Thoracic aorta (tissue), 2 donors: ENCODE measurements around the gene USP17L24. TPM values are rescaled to one million over a fixed set of nuclear protein-coding genes. Genes with fewer than 3 reads are reported as not detected.
"Not testable (repeated sequence)": the region's sequence is repeated elsewhere in the genome, so short reads cannot be mapped to it uniquely, and the experiment has no call there.

Experiments
- ATAC-seq: fragments of 150-250 bp; one replicate; pipeline ENCODE4 v1.8.0; 2017; ENCODE audit warnings: low read depth; ENCODE audit not compliant: insufficient number of reproducible peaks, low FRiP score
- DNase-seq: peaks from one replicate; pipeline ENCODE4 v3.0.0-alpha.2; 2020; ENCODE audit warnings: low spot score
- H3K27ac ChIP-seq, 2 donors: fragments of 200-600 bp; sonication (generic); 1 replicate in 1 of 2; 2 replicates in 1 of 2; pipeline ENCODE4 v1.5.1; 2016; ENCODE audit warnings: mild to moderate bottlenecking in 2 of 2, moderate library complexity in 2 of 2
- H3K27me3 ChIP-seq: fragments of 200-600 bp; sonication (generic); replicated peaks from 2 replicates; pipeline ENCODE4 v1.6.0; 2016; ENCODE audit warnings: mild to moderate bottlenecking; ENCODE audit not compliant: insufficient read depth
- H3K36me3 ChIP-seq: fragments of 200-600 bp; sonication (generic); one replicate; pipeline ENCODE4 v1.5.1; 2016
- H3K4me1 ChIP-seq, 2 donors: fragments of 200-600 bp; sonication (generic); 1 replicate in 1 of 2; 2 replicates in 1 of 2; pipeline versions ENCODE4 v1.5.1 to v1.6.0; 2016; ENCODE audit warnings: low read depth in 2 of 2, mild to moderate bottlenecking in 1 of 2; ENCODE audit not compliant: control insufficient read depth in 1 of 2
- H3K4me3 ChIP-seq: fragments of 200-600 bp; sonication (generic); 2 replicates; pipeline ENCODE4 v1.5.1; 2016; ENCODE audit warnings: mild to moderate bottlenecking
- H3K9me3 ChIP-seq: fragments of 200-600 bp; sonication (generic); 2 replicates; pipeline ENCODE4 v1.5.1; 2016
- total RNA-seq, 2 donors: library from RNA; depleted of rRNA; stranded (reverse); fragments of >200 nt; gene quantifications; one replicate each; pipeline versions ENCODE4 v1.1.0 to v1.2.3, GENCODE V29; 2016

The USP17L24 gene, protein sequence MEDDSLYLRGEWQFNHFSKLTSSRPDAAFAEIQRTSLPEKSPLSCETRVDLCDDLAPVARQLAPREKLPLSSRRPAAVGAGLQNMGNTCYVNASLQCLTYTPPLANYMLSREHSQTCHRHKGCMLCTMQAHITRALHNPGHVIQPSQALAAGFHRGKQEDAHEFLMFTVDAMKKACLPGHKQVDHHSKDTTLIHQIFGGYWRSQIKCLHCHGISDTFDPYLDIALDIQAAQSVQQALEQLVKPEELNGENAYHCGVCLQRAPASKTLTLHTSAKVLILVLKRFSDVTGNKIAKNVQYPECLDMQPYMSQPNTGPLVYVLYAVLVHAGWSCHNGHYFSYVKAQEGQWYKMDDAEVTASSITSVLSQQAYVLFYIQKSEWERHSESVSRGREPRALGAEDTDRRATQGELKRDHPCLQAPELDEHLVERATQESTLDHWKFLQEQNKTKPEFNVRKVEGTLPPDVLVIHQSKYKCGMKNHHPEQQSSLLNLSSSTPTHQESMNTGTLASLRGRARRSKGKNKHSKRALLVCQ
- not detected for total RNA-seq

DNA sequence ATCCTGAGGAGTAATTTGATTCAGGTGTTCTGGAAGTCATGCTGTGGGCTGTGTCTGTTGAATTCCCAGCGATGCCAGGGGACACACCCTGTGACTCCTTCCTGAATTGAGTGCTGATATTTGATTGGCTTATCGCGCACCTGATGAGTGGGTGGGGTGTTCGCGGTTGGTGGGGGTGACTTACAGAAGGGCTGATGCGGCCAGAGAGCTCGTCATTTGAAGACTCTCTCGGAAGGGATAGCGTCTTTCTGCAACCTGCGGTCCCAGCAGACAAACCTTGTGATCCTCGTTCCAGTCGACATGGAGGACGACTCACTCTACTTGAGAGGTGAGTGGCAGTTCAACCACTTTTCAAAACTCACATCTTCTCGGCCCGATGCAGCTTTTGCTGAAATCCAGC lies at the start of gene USP17L24:
TSS of gene USP17L24 (plus strand) at position 301 of the 400 bp plus-strand sequence. CDS start at position 301, 0 bp downstream.
- H3K4me3 ChIP-seq, H3K36me3 ChIP-seq, H3K27me3 ChIP-seq, H3K27ac ChIP-seq, H3K9me3 ChIP-seq, DNase-seq, ATAC-seq, H3K4me1 ChIP-seq: not testable (repeated sequence)

DNA sequence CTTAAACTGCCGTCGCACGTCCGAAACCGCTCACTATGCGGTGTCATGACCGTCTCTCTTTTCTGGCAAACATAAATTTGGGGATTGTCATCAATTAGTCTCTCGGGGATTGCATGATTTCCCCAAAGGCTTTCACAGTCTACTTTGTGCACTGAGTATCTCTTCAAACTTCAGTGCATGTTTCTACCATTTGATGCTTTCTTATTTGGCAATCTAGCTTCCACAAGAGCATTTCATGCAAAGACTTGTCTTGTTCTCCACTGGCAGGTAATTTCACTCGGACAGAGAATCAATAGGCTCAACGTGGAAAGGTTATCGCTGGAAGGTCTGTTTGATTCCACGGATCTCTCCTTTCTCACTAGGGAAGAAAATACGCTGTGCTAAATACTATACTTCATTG lies 774 bp upstream of the USP17L24 start:
- H3K4me1 ChIP-seq, ATAC-seq, H3K27ac ChIP-seq, H3K27me3 ChIP-seq, H3K36me3 ChIP-seq, DNase-seq, H3K9me3 ChIP-seq, H3K4me3 ChIP-seq: not testable (repeated sequence)

DNA sequence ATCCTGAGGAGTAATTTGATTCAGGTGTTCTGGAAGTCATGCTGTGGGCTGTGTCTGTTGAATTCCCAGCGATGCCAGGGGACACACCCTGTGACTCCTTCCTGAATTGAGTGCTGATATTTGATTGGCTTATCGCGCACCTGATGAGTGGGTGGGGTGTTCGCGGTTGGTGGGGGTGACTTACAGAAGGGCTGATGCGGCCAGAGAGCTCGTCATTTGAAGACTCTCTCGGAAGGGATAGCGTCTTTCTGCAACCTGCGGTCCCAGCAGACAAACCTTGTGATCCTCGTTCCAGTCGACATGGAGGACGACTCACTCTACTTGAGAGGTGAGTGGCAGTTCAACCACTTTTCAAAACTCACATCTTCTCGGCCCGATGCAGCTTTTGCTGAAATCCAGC lies 4.6 kb downstream of the USP17L24 start, which contains the start of gene USP17L25:
TSS of gene USP17L25 (plus strand) at position 301 of the 400 bp plus-strand sequence. CDS start at position 301, 0 bp downstream.
- not testable (repeated sequence) for H3K9me3 ChIP-seq, H3K27me3 ChIP-seq, H3K4me1 ChIP-seq, ATAC-seq, H3K27ac ChIP-seq, H3K36me3 ChIP-seq, H3K4me3 ChIP-seq, DNase-seq

DNA sequence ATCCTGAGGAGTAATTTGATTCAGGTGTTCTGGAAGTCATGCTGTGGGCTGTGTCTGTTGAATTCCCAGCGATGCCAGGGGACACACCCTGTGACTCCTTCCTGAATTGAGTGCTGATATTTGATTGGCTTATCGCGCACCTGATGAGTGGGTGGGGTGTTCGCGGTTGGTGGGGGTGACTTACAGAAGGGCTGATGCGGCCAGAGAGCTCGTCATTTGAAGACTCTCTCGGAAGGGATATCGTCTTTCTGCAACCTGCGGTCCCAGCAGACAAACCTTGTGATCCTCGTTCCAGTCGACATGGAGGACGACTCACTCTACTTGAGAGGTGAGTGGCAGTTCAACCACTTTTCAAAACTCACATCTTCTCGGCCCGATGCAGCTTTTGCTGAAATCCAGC lies 9.4 kb downstream of the USP17L24 start, which contains the start of gene USP17L26:
TSS of gene USP17L26 (plus strand) at position 301 of the 400 bp plus-strand sequence. CDS start at position 301, 0 bp downstream.
- not testable (repeated sequence) for H3K9me3 ChIP-seq, H3K4me1 ChIP-seq, H3K36me3 ChIP-seq, H3K27ac ChIP-seq, H3K27me3 ChIP-seq, H3K4me3 ChIP-seq, ATAC-seq, DNase-seq

DNA sequence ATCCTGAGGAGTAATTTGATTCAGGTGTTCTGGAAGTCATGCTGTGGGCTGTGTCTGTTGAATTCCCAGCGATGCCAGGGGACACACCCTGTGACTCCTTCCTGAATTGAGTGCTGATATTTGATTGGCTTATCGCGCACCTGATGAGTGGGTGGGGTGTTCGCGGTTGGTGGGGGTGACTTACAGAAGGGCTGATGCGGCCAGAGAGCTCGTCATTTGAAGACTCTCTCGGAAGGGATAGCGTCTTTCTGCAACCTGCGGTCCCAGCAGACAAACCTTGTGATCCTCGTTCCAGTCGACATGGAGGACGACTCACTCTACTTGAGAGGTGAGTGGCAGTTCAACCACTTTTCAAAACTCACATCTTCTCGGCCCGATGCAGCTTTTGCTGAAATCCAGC lies 14.1 kb downstream of the USP17L24 start, which contains the start of gene USP17L5:
TSS of gene USP17L5 (plus strand) at position 301 of the 400 bp plus-strand sequence. CDS start at position 301, 0 bp downstream.
- H3K4me3 ChIP-seq, ATAC-seq, H3K36me3 ChIP-seq, H3K9me3 ChIP-seq, H3K27me3 ChIP-seq, H3K4me1 ChIP-seq, H3K27ac ChIP-seq, DNase-seq: not testable (repeated sequence)

DNA sequence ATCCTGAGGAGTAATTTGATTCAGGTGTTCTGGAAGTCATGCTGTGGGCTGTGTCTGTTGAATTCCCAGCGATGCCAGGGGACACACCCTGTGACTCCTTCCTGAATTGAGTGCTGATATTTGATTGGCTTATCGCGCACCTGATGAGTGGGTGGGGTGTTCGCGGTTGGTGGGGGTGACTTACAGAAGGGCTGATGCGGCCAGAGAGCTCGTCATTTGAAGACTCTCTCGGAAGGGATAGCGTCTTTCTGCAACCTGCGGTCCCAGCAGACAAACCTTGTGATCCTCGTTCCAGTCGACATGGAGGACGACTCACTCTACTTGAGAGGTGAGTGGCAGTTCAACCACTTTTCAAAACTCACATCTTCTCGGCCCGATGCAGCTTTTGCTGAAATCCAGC lies 18.9 kb downstream of the USP17L24 start, which contains the start of gene USP17L27:
TSS of gene USP17L27 (plus strand) at position 301 of the 400 bp plus-strand sequence. CDS start at position 301, 0 bp downstream.
- not testable (repeated sequence) for H3K9me3 ChIP-seq, ATAC-seq, H3K27me3 ChIP-seq, H3K27ac ChIP-seq, DNase-seq, H3K4me3 ChIP-seq, H3K4me1 ChIP-seq, H3K36me3 ChIP-seq

DNA sequence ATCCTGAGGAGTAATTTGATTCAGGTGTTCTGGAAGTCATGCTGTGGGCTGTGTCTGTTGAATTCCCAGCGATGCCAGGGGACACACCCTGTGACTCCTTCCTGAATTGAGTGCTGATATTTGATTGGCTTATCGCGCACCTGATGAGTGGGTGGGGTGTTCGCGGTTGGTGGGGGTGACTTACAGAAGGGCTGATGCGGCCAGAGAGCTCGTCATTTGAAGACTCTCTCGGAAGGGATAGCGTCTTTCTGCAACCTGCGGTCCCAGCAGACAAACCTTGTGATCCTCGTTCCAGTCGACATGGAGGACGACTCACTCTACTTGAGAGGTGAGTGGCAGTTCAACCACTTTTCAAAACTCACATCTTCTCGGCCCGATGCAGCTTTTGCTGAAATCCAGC lies 23.6 kb downstream of the USP17L24 start, which contains the start of gene USP17L28:
TSS of gene USP17L28 (plus strand) at position 301 of the 400 bp plus-strand sequence. CDS start at position 301, 0 bp downstream.
- not testable (repeated sequence) for ATAC-seq, H3K27me3 ChIP-seq, H3K36me3 ChIP-seq, H3K4me1 ChIP-seq, H3K4me3 ChIP-seq, H3K27ac ChIP-seq, H3K9me3 ChIP-seq, DNase-seq

DNA sequence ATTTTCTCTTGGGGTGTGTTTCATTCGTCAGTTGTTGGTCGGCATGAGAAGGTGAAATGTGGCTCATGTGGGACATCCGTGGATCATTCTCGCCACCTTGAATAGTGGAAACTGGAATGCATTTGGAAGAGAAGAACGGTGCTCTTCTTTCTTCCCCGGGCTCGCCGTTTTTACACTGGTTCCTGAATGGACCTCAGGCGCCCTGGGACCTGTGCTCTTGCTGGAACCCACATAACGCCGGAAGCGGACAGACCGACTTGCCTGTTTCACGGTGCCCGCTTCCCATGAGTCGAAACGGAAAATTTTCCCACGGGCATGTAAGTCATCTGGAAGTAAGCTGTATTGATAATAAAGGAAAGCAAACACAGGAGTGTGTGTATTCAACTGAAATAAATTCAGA lies 25.9 kb downstream of the USP17L24 start:
- not testable (repeated sequence) for H3K4me1 ChIP-seq, H3K9me3 ChIP-seq, H3K27me3 ChIP-seq, ATAC-seq, H3K4me3 ChIP-seq, H3K36me3 ChIP-seq, DNase-seq, H3K27ac ChIP-seq

DNA sequence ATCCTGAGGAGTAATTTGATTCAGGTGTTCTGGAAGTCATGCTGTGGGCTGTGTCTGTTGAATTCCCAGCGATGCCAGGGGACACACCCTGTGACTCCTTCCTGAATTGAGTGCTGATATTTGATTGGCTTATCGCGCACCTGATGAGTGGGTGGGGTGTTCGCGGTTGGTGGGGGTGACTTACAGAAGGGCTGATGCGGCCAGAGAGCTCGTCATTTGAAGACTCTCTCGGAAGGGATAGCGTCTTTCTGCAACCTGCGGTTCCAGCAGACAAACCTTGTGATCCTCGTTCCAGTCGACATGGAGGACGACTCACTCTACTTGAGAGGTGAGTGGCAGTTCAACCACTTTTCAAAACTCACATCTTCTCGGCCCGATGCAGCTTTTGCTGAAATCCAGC lies 28.4 kb downstream of the USP17L24 start, which contains the start of gene USP17L29:
TSS of gene USP17L29 (plus strand) at position 301 of the 400 bp plus-strand sequence. CDS start at position 301, 0 bp downstream.
- not testable (repeated sequence) for H3K36me3 ChIP-seq, ATAC-seq, H3K4me1 ChIP-seq, DNase-seq, H3K27ac ChIP-seq, H3K4me3 ChIP-seq, H3K27me3 ChIP-seq, H3K9me3 ChIP-seq

DNA sequence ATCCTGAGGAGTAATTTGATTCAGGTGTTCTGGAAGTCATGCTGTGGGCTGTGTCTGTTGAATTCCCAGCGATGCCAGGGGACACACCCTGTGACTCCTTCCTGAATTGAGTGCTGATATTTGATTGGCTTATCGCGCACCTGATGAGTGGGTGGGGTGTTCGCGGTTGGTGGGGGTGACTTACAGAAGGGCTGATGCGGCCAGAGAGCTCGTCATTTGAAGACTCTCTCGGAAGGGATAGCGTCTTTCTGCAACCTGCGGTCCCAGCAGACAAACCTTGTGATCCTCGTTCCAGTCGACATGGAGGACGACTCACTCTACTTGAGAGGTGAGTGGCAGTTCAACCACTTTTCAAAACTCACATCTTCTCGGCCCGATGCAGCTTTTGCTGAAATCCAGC lies 37.9 kb downstream of the USP17L24 start, which contains the start of gene USP17L30:
TSS of gene USP17L30 (plus strand) at position 301 of the 400 bp plus-strand sequence. CDS start at position 301, 0 bp downstream.
- H3K9me3 ChIP-seq, H3K27me3 ChIP-seq, H3K27ac ChIP-seq, DNase-seq, H3K36me3 ChIP-seq, H3K4me3 ChIP-seq, H3K4me1 ChIP-seq, ATAC-seq: not testable (repeated sequence)
